HG03175 (cell line): ENCODE measurements around the gene PSMB5.
"Not testable (repeated sequence)": the region's sequence is repeated elsewhere in the genome, so short reads cannot be mapped to it uniquely, and the experiment has no call there.

ENCODE experiments used
- ATAC-seq: cut with Tn5 transposase; IDR thresholded peaks from one replicate; pipeline ENCODE4 v1.9.1; 2021; ENCODE audit warnings: mild to moderate bottlenecking, moderate library complexity; ENCODE audit not compliant: unreplicated experiment

PSMB5 gene

DNA sequence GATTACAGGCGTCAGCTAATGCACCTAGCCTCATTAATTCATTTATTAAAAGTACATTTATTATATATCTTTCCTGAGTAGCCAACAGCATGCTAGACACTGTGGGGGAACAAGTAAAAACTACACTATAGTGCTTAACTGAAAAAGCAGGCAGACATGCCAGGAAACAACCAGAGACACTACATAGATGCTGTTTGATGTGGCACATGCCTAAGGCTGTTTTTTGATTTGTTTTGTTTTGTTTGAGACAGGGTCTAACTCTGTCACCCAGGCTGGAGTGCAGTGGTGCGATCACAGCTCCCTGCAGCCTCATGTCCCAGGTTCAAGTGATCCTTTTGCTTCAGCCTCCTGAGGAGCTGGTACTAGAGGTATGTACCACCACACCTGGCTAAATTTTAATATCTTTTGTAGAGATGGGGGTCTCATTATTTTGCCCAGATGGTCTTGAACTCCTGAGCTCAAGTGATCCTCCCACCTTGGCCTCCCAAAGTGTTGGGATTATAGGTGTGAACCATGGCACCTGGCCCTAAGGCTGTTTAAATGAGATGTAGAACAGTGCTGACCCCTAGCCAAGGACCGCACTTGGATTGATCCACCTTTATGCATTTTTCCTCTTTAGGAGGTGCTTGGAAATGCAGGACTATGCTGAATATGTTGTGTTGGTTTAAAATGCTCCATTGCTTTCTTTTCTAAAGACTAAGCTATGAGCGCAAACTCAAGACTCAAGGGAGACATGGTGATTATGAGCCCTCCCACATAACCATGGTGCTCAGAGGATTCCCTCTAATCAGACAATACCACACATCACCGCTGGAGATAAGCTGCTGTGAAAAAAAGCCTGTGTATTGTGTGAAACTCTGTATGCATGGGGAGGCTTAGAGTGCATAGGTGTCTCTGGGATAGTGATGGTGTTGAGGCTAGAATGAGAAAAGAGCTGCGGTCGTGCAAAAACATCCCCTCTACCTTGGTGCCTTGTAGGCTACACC, 14.3 kb downstream of the PSMB5 start:
- ATAC-seq, result no peak

DNA sequence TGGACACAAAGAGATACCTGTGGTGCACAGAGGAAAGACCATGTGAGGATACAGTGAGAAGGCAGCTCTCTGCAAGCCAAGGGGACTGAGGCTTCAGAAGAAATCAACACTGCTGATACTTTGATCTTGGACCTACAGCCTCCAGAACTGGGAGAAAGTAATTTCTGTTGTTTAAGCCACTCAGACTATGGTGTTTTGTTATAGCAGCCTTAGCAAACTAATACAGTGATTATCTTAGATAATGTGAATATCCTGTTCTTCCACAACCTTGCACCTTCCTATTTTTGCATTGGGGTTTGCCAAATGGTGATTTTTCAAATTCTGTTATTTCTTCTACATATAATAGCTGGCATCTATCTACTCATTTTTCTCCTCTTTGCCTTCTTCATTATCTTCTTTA, 16.6 kb downstream of the PSMB5 start:
- ATAC-seq, result no peak

DNA sequence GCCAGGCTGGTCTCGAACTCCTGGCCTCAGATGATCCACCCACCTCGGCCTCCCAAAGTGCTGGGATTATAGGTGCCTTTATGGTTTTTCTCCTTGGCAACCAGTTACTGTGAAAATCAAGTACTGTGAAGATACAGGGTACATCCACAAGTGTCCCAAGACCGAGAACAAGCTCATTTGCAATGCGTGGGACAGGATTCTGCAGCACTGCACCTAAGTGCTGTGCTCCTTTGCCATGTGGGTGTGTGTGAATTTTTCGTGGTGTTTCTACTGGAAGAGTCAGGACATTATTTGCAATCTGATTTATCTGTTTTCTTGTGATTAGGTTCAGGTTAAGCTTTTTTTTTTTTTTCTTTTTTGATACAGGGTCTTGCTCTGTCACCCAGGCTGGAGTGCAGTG, 17.6 kb downstream of the PSMB5 start:
- no peak for ATAC-seq

DNA sequence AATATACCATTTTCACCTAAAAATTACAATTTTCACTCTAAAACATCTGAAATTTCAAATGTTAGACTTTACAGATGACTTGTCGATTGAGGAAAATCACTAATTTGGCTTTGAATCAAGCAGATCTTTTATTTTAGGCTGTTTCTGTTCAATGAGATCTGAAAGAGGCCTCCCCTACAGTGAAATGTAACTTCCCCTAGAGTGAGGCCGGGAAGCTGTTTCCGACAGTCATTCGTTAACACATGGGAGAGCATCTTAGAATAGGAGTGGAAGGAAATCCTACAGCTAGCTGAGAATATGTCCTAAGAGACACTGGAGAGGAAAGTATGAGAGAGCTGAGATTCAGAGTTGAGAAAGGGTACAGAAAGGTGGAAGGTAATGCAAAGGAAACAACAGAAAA, 19.1 kb downstream of the PSMB5 start:
- ATAC-seq, result no peak

DNA sequence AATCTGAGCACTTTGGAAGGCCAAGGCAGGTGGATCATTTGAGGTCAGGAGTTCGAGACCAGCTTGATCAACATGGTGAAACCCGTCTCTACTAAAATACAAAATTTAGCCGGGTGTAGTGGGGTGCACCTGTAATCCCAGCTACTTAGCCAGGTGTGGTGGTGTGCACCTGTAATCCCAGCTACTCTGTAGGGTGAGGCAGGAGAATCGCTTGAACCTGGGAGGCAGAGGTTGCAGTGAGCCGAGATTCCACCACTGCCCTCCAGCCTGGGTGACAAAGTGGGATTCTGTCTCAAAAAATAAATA, 21.0 kb downstream of the PSMB5 start:
- ATAC-seq, result not testable (repeated sequence)

DNA sequence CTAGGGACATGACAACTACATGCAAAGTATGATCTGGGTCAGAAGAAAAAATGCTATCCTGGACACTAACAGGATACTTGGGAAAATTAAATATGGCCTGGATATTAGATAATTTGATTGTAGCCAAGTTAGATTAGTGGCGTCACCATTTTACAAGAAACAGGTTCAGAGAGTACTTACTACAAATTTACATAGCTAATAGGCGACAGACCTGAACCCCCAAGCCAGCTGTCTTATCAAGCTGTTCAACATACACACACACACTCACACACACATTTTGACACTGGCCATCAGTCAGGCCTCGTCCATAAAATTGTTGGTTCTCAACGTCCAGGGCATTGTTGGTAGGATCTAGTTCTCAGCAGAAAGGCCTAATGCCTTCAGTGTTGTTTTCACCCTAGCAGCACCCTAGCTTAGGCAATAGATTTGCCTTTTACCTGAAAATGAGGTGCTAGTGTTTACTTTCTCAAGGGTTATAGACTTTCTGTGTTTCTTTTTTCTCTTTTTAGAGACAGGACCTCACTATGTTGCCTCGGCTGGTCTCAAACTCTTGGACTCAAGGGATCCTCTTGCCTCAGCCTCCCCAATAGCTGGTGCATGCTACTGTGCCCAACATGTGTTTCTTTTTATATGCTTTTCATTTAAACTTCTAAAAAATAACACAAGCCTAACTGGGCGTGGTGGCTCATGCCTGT, 21.5 kb downstream of the PSMB5 start:
- ATAC-seq, result no peak

DNA sequence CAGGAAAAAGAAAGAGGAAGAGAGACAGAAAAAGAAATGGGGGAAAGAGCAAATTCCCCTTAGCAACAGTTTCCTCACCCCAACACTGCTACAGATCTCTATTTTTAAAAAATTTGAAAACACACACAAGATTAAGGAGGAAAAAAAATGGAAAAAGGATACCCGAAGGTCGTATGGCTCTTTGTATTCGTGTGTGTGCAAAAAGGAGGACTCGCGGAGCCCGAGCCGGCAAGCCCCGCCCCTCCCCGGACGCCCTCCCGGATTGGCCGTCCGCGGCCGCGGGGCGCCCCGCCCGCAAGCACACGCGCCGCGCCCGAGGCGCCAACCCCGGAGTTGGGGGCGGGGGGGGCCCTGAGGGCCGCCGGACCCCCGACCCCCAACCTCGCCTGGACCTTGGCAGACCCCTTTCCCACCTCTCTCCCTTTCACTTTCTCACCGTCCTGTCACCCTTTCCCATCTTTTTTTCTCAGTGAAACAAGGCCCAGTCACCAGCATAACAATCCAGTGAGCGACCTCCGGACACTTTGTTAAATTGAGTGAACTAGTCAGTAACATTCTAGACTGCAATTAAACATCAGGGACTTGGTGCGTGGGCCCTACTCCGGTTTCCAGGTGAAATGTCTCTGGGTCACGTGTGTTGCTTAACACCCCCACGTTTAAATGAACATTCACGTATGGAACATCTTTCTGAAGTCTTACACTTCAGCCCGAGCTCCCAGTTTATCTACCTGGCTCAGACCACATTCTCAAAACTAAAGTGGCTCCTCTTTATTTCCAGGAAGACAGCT, 24.6 kb downstream of the PSMB5 start, which contains the start of gene C14orf93:
TSS of gene C14orf93 (minus strand) at position 205 of the 788 bp plus-strand sequence. CDS start 11,120 bp downstream, outside the sequence.
- peak; percentile 35 for ATAC-seq

DNA sequence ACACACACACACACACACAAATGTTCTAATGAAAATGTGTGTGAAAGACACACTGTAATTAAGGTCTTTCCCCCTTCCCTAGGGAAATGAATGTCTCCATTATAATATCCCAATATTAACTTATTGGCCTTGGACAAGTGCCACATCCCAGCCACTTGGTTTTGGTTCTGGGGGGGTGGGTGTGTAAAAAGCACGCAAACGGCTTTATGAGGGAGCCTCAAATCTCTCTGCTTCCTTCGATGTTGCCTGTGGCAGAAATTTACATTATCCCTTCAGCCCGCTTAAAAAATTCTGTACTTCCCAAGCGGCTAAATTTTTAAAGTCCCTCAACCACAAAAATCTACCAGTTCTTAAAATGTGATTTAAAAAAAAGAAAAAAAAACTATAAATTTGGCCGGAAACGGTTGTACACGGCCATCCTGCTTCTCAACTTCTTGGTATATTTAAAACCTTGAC, 25.2 kb downstream of the PSMB5 start:
- ATAC-seq, result no peak

DNA sequence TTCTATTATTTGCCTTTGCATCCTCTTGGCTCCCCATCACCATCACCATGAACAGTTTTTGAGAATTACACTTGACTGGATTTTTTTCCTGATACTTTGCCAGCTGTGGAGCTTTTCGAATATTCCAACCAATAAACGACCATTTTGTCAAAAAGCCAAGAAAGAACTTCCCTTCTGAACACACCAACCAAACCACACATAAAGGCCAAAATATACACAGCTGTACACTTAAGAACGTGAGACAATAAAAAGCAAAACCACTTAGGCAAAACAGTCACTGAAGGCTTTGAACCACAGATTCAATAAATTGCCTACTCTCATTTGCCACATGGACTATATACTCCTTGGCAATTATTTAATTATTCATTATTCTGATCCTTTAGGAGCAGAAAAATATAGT, 25.9 kb downstream of the PSMB5 start:
- no peak for ATAC-seq

DNA sequence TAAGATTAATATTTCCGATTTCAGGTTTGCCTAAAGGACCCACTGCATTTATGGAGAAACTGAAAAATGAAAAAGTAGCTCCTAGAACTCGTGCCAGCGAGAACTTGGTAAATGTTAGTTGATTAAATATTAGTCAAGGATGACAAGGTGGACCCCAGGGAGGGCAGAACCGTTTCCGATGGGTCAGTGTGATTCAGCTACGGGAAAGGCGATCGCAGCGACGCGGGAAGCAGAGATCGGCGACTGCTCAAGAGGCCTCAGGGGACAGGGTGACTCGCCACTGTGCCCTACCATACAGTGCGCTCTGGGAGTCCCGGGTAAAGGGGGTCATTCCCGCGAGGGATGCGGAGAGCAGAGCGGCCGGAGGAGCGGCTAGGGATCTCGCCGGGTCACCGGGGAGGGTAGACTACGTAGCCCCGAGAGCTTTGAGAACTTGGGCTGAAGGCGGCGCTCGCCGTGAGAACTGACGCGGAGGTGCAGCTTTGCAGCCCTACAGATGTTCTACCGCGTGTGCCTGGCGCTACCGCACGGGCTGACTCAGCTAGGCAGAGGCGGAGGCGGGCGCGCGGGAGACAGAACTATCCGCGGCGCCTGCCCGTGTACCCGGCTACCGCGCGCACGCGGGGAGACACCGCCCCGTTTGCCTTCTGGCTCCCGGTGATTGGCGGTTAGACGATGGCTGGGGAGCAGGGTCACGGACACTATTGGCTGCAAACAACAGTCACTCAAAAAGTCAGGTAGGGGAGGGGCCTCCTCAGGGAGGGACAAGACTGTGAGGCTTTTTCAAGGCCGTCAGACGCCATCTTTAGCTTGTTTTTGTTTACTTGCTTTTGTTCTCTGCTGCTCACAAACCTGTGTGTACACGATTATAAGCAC, 27.9 kb downstream of the PSMB5 start:
- ATAC-seq, result peak; percentile 94

DNA sequence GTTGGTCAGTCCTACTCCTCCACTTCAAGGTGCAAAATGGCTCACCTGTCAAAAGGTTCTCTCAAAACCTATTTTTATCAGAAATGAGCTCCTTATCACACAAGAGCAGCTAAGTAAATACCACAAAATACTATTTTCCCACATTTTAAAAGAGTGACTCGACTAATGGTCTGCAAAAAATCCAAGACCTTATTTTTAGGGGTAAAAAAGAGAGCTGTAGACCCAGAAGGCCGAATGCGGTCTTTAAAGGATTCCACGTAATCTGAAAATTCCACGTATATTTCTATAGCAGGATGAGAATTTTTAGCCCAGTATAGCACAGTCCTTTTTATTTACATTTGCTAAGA, 28.5 kb downstream of the PSMB5 start:
- ATAC-seq, result no peak

DNA sequence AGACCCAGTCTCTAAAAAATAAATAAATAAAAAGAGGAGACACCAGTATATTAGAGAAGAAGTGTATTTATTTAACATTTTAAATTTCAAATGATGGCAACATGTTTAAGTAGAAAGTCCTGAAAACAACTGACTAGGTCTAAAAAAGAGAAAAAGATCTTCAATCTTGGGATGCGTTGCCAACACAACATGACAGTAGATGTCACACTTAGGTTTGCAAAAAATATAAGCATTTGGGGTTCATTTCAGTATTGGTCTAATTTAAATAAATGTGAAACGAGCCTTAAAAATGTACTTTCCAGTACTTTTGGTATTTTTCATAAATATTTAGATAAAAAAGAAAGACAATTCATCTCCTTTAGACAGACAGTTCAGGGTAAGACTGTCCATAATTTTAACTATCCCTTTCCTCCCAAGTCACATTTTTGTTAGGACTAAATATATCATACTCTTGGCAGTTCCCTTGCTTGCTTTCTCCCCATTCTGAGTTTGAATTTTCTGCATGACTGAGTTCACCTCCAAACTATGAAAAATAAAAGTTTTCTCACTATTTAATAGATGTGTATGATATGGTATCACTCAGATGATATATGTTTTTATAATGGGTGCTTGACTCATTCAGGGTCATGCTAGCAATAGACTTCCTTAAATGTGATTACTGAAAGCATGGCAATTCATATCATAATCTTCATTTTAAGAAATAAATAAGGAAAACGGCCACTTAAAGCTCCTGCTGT, 29.1 kb downstream of the PSMB5 start:
- ATAC-seq, result no peak

DNA sequence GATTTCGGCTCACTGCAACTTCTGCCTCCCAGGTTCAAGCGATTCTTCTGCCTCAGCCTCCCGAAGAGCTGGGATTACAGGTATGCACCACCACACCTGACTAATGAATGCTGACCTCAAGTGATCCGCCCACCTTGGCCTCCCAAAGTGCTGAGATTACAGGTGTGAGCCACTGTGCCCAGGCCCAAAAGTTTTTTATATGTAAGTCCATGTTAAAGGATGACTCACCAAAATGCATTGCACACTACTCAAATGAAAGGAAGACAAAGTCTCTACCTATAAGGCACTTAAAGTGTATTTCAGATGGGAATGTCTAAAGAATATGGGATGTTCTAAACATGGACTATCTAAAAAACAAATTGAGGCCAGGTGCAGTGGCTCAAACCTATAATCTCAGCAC, 30.4 kb downstream of the PSMB5 start:
- ATAC-seq, result not testable (repeated sequence)

DNA sequence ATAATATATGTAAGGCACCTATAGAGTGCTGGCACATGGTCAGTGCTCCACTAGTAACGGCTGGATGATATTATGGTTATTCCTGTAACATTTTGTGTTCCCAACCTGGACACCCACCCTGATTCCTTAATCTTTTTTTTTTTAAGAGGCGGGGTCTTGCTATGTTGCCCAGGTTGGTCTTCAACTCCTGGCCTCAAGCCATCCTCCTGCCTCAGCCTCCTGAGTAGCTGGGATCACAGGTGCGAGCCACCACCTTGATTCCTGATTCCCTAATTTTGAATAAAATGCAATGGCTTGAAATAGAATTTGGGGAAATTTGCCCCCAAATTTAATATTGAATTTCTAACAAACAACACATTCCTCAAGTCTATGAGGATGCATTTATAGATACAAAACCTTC, 32.1 kb downstream of the PSMB5 start:
- no peak for ATAC-seq

DNA sequence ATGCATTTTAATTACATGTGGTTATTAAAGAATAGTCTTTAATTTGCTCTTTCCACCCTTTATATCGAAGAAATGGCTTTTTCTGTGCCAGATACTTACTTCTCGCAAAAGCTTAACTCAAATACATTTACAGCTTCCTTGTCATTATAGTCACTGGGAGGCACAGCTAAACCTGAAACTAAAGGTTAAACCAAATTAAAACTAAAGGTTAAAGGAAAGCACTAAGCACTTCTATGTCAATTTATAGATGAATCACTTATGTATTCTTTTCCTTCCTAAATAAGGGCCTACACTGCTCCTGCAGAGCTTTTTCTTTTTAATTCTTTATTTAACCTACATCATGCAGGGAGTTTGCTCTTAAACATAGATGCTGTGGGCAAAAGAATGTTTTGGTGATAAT, 33.8 kb downstream of the PSMB5 start:
- no peak for ATAC-seq

DNA sequence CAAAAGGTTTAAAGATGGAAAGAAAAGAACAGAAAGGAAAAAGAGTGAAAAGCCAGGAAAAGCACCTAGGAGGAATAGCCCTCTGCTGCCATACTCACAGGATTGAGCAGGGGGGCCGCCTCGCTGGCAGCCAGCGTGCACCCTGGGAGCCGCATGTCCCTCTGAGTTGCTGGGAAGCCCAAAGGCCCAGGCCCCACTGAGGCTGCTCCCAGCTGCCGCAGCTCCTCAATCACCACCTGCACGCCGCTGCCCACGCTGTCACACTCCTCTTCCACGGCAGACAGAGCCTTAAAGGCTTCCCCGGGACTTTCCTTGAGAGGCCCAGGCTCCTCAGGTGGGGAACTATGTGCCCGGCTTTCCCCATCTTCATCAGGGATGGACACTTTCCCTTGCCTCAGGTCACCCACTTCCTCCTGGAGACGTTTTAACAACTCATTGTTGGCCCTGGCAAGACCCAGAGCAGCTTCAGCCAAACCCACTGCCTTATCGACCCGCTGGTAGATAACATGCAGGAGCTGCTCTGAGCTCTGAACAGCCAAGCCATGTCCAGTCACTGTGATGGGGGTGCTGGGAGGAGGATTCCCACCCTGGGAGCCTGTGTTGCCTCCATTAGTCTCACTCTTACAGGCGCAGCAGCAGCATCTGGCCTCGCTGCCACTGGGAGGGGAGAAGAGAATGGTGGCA, 36.2 kb downstream of the PSMB5 start:
- ATAC-seq, result no peak

DNA sequence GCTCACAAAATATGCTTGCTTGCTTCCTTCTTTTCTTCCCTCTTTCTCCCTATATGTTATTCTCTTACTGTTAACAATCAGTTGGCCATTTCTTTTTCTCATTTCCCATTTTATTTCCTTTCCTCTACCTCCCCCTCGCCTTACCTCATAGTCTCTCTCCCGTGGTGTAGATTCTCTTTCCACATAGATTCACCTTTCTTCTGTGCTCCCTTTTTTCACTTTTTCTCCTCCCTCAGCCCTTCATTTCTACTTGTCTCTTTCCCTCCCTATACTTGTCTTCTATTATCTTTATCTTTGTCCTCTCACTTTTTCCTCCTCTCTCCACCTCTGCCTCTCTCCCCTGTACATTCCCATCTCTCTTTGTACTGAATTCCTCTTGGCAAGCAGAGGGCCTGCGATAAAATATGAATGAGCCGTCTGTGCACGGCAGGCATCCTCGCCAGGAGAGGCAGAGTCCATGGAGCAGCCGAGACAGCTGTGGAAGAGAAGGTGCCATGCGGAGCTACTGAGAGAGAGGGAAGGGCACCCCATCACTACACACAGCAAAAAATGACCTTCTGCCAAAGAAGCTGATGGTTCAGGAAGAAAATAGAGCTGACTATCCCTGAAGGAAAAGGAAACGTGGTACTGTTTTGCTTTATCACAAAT, 36.9 kb downstream of the PSMB5 start:
- no peak for ATAC-seq

DNA sequence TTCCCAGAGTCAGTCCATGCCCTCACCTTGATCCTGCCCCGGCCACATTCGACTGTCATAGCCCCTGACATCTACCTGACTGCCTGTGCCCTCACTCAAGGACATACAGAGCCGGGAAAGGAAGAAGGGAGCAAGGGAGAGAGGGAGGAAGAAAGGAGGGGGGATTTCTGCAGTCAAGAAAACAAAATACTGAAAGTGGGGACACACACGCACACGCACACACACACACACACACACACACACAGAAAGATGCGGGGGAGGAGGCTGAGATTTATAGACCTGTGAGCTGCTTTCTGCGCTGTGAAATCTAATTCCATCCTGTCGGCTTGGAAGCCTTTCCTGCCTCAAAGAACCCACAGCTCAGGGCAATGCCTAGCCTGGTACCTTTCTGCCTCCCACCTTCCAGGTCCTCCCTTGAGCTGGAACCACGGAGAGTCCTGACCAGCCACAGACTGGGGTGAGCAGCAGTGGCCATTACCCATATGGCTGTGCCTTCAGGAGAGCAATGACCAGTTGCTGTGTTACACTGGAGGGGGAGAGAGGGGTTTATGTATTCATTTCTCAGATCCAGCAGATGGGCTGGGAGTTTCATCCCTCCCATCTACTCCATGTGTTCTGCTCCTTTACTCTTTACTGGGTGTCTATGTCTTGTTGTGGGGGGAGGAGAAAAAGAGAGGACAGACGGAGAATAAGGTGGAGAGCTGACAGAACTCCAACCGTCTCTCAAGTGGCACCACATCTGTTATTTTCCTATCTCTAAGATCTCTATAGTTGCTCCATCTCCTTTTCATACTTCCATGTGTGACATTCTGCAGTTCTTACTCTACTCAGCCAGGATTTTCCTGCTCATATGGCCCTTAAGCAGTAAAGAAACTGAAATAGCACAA, 37.7 kb downstream of the PSMB5 start:
- no peak for ATAC-seq
